SU-DHL-6 (cell line): ENCODE measurements around the gene DCN.

Source experiments
- CTCF ChIP-seq: fragments of 200-600 bp; sonication (generic); IDR thresholded peaks from one replicate; pipeline ENCODE4 v1.5.1; 2017; ENCODE audit warnings: antibody characterized with exemption, mild to moderate bottlenecking, low read length, moderate library complexity; ENCODE audit not compliant: insufficient read depth, poor library complexity, severe bottlenecking
- EZH2phosphoT487 ChIP-seq: fragments of 200-600 bp; sonication (generic), shearing (Covaris generic); conservative IDR thresholded peaks from 2 replicates; pipeline ENCODE4 v1.6.1; 2018; ENCODE audit warnings: mild to moderate bottlenecking, antibody characterized with exemption, low read length, moderate library complexity, mixed read lengths

GRCh38 chr12:91155990-91156389 is 26.6 kb downstream of the DCN start:
- TF ChIP-seq CTCF = no peak
- TF ChIP-seq EZH2phosphoT487 = no peak
